ENCODE results near the gene CDHR3. TPM values are rescaled to one million over a fixed set of nuclear protein-coding genes. Genes with fewer than 3 reads are reported as not detected.

CDHR3 gene
- total and polyA plus RNA-seq, 5 donors from 2014 or later: 5.6 to 38.2 (median 8.5) TPM

GRCh38 chr7:106064771-106065574 lies 101.9 kb downstream of the CDHR3 start:
- no peaks in the 10 kb centered on the region for H3K4me1 ChIP-seq (ENCODE audit: control insufficient read depth, insufficient read depth, low read length, poor library complexity, severe bottlenecking)
- H3K27ac Mint-ChIP-seq: peak overlapping the region in 1 of 3 donors; percentile 62

GRCh38 chr7:106065575-106066500 lies 102.8 kb downstream of the CDHR3 start:
- H3K4me3 Mint-ChIP-seq: no peak overlapping the region
- ATAC-seq (ENCODE audit: low read depth in 2 of 2) (no peak), DNase-seq (no peak)
- H3K36me3 ChIP-seq (ENCODE audit: control insufficient read depth, insufficient read depth, low read length): no peaks in the 10 kb centered on the region
- H3K27ac ChIP-seq (ENCODE audit: insufficient read depth, low read length, poor library complexity, severe bottlenecking): no peak overlapping the region
- peaks cover 4% of the 10 kb centered on the region for H3K4me1 ChIP-seq (ENCODE audit: control insufficient read depth, insufficient read depth, low read length, poor library complexity, severe bottlenecking)
- no peaks in the 10 kb centered on the region for H3K9me3 ChIP-seq (ENCODE audit: control insufficient read depth in 2 of 2, low read length in 2 of 2)
- no peaks in the 10 kb centered on the region for H3K9me3 Mint-ChIP-seq
- H3K27me3 Mint-ChIP-seq: no peaks in the 10 kb centered on the region
- H3K4me1 Mint-ChIP-seq: peaks cover 4 to 35% (median 10%) of the 10 kb centered on the region in 4 donors
- no peak overlapping the region for H3K4me3 ChIP-seq (ENCODE audit: low read depth, low read length)
- H3K27ac Mint-ChIP-seq: no peak overlapping the region
- no peaks in the 10 kb centered on the region for H3K36me3 Mint-ChIP-seq
- H3K27me3 ChIP-seq (ENCODE audit: control insufficient read depth, insufficient read depth, low read length): no peaks in the 10 kb centered on the region

More at GRCh38 chr7:106064771-106065574, 101.9 kb downstream of the CDHR3 start:
- Mint-ChIP-seq H3K4me3 (peak overlapping the region in 1 of 4 donors; percentile 29), H3K36me3 (no peaks in the 10 kb centered on the region), H3K9me3 (no peaks in the 10 kb centered on the region), H3K27me3 (no peaks in the 10 kb centered on the region), H3K4me1 (peaks cover 0 to 27% (median 10%) of the 10 kb centered on the region in 4 donors)
- Histone ChIP-seq H3K4me3 (ENCODE audit: low read depth, low read length) (no peak overlapping the region), H3K9me3 (ENCODE audit: control insufficient read depth in 2 of 2, low read length in 2 of 2) (no peaks in the 10 kb centered on the region), H3K36me3 (ENCODE audit: control insufficient read depth, insufficient read depth, low read length) (no peaks in the 10 kb centered on the region), H3K27ac (ENCODE audit: insufficient read depth, low read length, poor library complexity, severe bottlenecking) (no peak overlapping the region), H3K27me3 (ENCODE audit: control insufficient read depth, insufficient read depth, low read length) (no peaks in the 10 kb centered on the region)
- ATAC-seq (ENCODE audit: low read depth in 2 of 2) (no peak), DNase-seq (no peak)

GRCh38 chr7:106067678-106068077 lies 104.6 kb downstream of the CDHR3 start:
- Mint-ChIP-seq H3K27ac (no peak overlapping the region), H3K27me3 (no peaks in the 10 kb centered on the region), H3K4me3 (no peak overlapping the region), H3K36me3 (no peaks in the 10 kb centered on the region), H3K4me1 (peaks cover 16 to 50% (median 22%) of the 10 kb centered on the region in 4 donors), H3K9me3 (no peaks in the 10 kb centered on the region)
- H3K27me3 ChIP-seq (ENCODE audit: control insufficient read depth, insufficient read depth, low read length): no peaks in the 10 kb centered on the region
- H3K36me3 ChIP-seq (ENCODE audit: control insufficient read depth, insufficient read depth, low read length): no peaks in the 10 kb centered on the region
- no peaks in the 10 kb centered on the region for H3K9me3 ChIP-seq (ENCODE audit: control insufficient read depth in 2 of 2, low read length in 2 of 2)
- no peak overlapping the region for H3K27ac ChIP-seq (ENCODE audit: insufficient read depth, low read length, poor library complexity, severe bottlenecking)
- no peak overlapping the region for H3K4me3 ChIP-seq (ENCODE audit: low read depth, low read length)
- H3K4me1 ChIP-seq (ENCODE audit: control insufficient read depth, insufficient read depth, low read length, poor library complexity, severe bottlenecking): peaks cover 21% of the 10 kb centered on the region
- ATAC-seq (ENCODE audit: low read depth in 2 of 2) (no peak), DNase-seq (no peak)

- Histone ChIP-seq H3K9me3 (ENCODE audit: control insufficient read depth in 2 of 2, low read length in 2 of 2) (no peaks in the 10 kb centered on the region), H3K27ac (ENCODE audit: insufficient read depth, low read length, poor library complexity, severe bottlenecking) (no peak overlapping the region), H3K4me3 (ENCODE audit: low read depth, low read length) (no peak overlapping the region), H3K36me3 (ENCODE audit: control insufficient read depth, insufficient read depth, low read length) (no peaks in the 10 kb centered on the region), H3K27me3 (ENCODE audit: control insufficient read depth, insufficient read depth, low read length) (no peaks in the 10 kb centered on the region), H3K4me1 (ENCODE audit: control insufficient read depth, insufficient read depth, low read length, poor library complexity, severe bottlenecking) (peaks cover 21% of the 10 kb centered on the region)
- H3K4me1 Mint-ChIP-seq: peaks cover 16 to 51% (median 23%) of the 10 kb centered on the region in 4 donors
- ATAC-seq (ENCODE audit: low read depth in 2 of 2): no peak
- no peaks in the 10 kb centered on the region for H3K27me3 Mint-ChIP-seq
- no peaks in the 10 kb centered on the region for H3K36me3 Mint-ChIP-seq
- DNase-seq: no peak
- H3K27ac Mint-ChIP-seq: peak overlapping the region in 2 of 3 donors; percentile 32 to 97
- H3K4me3 Mint-ChIP-seq: no peak overlapping the region
- no peaks in the 10 kb centered on the region for H3K9me3 Mint-ChIP-seq
These were observed 105.5 kb downstream of the CDHR3 start for GRCh38 chr7:106068538-106068961.

- peak overlapping the region; percentile 45 to 97 (median 86) for H3K27ac Mint-ChIP-seq
- H3K36me3 ChIP-seq (ENCODE audit: control insufficient read depth, insufficient read depth, low read length): no peaks in the 10 kb centered on the region
- H3K4me1 ChIP-seq (ENCODE audit: control insufficient read depth, insufficient read depth, low read length, poor library complexity, severe bottlenecking): peaks cover 21% of the 10 kb centered on the region
- H3K36me3 Mint-ChIP-seq: no peaks in the 10 kb centered on the region
- H3K27me3 ChIP-seq (ENCODE audit: control insufficient read depth, insufficient read depth, low read length): no peaks in the 10 kb centered on the region
- H3K9me3 ChIP-seq (ENCODE audit: control insufficient read depth in 2 of 2, low read length in 2 of 2): no peaks in the 10 kb centered on the region
- DNase-seq (no peak), ATAC-seq (ENCODE audit: low read depth in 2 of 2) (no peak)
- H3K4me3 Mint-ChIP-seq: peak overlapping the region in 1 of 4 donors; percentile 40
- no peak overlapping the region for H3K4me3 ChIP-seq (ENCODE audit: low read depth, low read length)
- peaks cover 16 to 55% (median 26%) of the 10 kb centered on the region in 4 donors for H3K4me1 Mint-ChIP-seq
- no peaks in the 10 kb centered on the region for H3K9me3 Mint-ChIP-seq
- no peaks in the 10 kb centered on the region for H3K27me3 Mint-ChIP-seq
- no peak overlapping the region for H3K27ac ChIP-seq (ENCODE audit: insufficient read depth, low read length, poor library complexity, severe bottlenecking)
These were observed 105.9 kb downstream of the CDHR3 start for GRCh38 chr7:106068986-106069385.

- Mint-ChIP-seq H3K36me3 (no peaks in the 10 kb centered on the region), H3K9me3 (no peaks in the 10 kb centered on the region), H3K27me3 (no peaks in the 10 kb centered on the region), H3K4me1 (peaks cover 16 to 60% (median 30%) of the 10 kb centered on the region in 4 donors), H3K27ac (peak overlapping the region; percentile 45 to 97 (median 86)), H3K4me3 (peak overlapping the region in 3 of 4 donors; percentile 7 to 62 (median 40))
- H3K27ac ChIP-seq (ENCODE audit: insufficient read depth, low read length, poor library complexity, severe bottlenecking): no peak overlapping the region
- no peaks in the 10 kb centered on the region for H3K36me3 ChIP-seq (ENCODE audit: control insufficient read depth, insufficient read depth, low read length)
- peaks cover 21% of the 10 kb centered on the region for H3K4me1 ChIP-seq (ENCODE audit: control insufficient read depth, insufficient read depth, low read length, poor library complexity, severe bottlenecking)
- no peaks in the 10 kb centered on the region for H3K9me3 ChIP-seq (ENCODE audit: control insufficient read depth in 2 of 2, low read length in 2 of 2)
- no peak overlapping the region for H3K4me3 ChIP-seq (ENCODE audit: low read depth, low read length)
- DNase-seq (no peak), ATAC-seq (ENCODE audit: low read depth in 2 of 2) (no peak)
- no peaks in the 10 kb centered on the region for H3K27me3 ChIP-seq (ENCODE audit: control insufficient read depth, insufficient read depth, low read length)
These were observed 106.6 kb downstream of the CDHR3 start for GRCh38 chr7:106069471-106070200.

- Histone ChIP-seq H3K4me1 (ENCODE audit: control insufficient read depth, insufficient read depth, low read length, poor library complexity, severe bottlenecking) (peaks cover 21% of the 10 kb centered on the region), H3K9me3 (ENCODE audit: control insufficient read depth in 2 of 2, low read length in 2 of 2) (no peaks in the 10 kb centered on the region), H3K4me3 (ENCODE audit: low read depth, low read length) (no peak overlapping the region), H3K27ac (ENCODE audit: insufficient read depth, low read length, poor library complexity, severe bottlenecking) (no peak overlapping the region), H3K27me3 (ENCODE audit: control insufficient read depth, insufficient read depth, low read length) (no peaks in the 10 kb centered on the region), H3K36me3 (ENCODE audit: control insufficient read depth, insufficient read depth, low read length) (no peaks in the 10 kb centered on the region)
- H3K9me3 Mint-ChIP-seq: no peaks in the 10 kb centered on the region
- H3K27me3 Mint-ChIP-seq: no peaks in the 10 kb centered on the region
- ATAC-seq (ENCODE audit: low read depth in 2 of 2) (no peak), DNase-seq (no peak)
- H3K4me3 Mint-ChIP-seq: no peak overlapping the region
- peaks cover 16 to 60% (median 32%) of the 10 kb centered on the region in 4 donors for H3K4me1 Mint-ChIP-seq
- no peaks in the 10 kb centered on the region for H3K36me3 Mint-ChIP-seq
- peak overlapping the region; percentile 38 to 97 (median 86) for H3K27ac Mint-ChIP-seq
These were observed 107.1 kb downstream of the CDHR3 start for GRCh38 chr7:106070201-106070551.
